ENCODE measurements around the gene GIPC3.
"Not testable (repeated sequence)": the region's sequence is repeated elsewhere in the genome, so short reads cannot be mapped to it uniquely, and the experiment has no call there.

The GIPC3 gene

GRCh38 chr19:3565139-3565538, 20.1 kb upstream of the GIPC3 start:
- POLR2A ChIA-PET: interaction anchor here (0.9 kb wide), 1 partner anchor 14 kb away, joined by 3 read pairs; no protein-coding TSS in a partner anchor
- Histone ChIP-seq H3K4me3 (ENCODE audit: low read depth, low read length) (no peak overlapping the region), H3K36me3 (ENCODE audit: control insufficient read depth in 2 of 2, insufficient read depth in 1 of 2, low read length in 2 of 2) (no peaks in the 10 kb centered on the region), H3K27ac (ENCODE audit: extremely low read depth, low read depth, low read length) (no peak overlapping the region), H3K4me1 (ENCODE audit: control insufficient read depth, insufficient read depth, low read length) (no peaks in the 10 kb centered on the region), H3K9me3 (ENCODE audit: control insufficient read depth, insufficient read depth, low read depth, low read length) (no peaks in the 10 kb centered on the region)
- CTCF ChIA-PET: interaction anchor here (0.5 to 0.6 kb wide), 2 partner anchors 20 to 686 kb away, joined by 3 read pairs; no protein-coding TSS in a partner anchor
- TF ChIP-seq BCL11A (tag by site-specific recombination; IDR thresholded peaks at IDR 0.05; ENCODE audit: low read depth): no peak
- no peak for TF ChIP-seq ZNF202 (tag by site-specific recombination; IDR thresholded peaks at IDR 0.05; ENCODE audit: borderline replicate concordance)
- no peak for TF ChIP-seq HIC1 (tag by site-specific recombination; IDR thresholded peaks at IDR 0.05)
- TF ChIP-seq SP7 (tag by site-specific recombination; IDR thresholded peaks at IDR 0.05): no peak
- TF ChIP-seq ZNF114 (tag by site-specific recombination; IDR thresholded peaks at IDR 0.05): no peak
- TF ChIP-seq ZNF398 (tag by site-specific recombination; IDR thresholded peaks at IDR 0.05): no peak
- no peak for TF ChIP-seq ZBTB10 (tag by site-specific recombination; IDR thresholded peaks at IDR 0.05)
- TF ChIP-seq ZNF701 (tag by site-specific recombination; IDR thresholded peaks at IDR 0.05): no peak
- TF ChIP-seq ZNF521 (tag by site-specific recombination; IDR thresholded peaks at IDR 0.05): no peak
- no peak for TF ChIP-seq SCRT2 (tag by site-specific recombination; IDR thresholded peaks at IDR 0.05)

- not testable (repeated sequence) for H3K27ac ChIP-seq (ENCODE audit: extremely low read depth, low read depth, low read length)
- POLR2A ChIA-PET: interaction anchor here (0.6 to 0.9 kb wide), 4 partner anchors 8 to 19 kb away, joined by 3 to 4 read pairs (median 4); no protein-coding TSS in a partner anchor
Measured at GRCh38 chr19:3570042-3570441, 15.2 kb upstream of the GIPC3 start.

GRCh38 chr19:3570606-3571011, 14.7 kb upstream of the GIPC3 start:
- H3K36me3 ChIP-seq (ENCODE audit: control insufficient read depth in 2 of 2, insufficient read depth in 1 of 2, low read length in 2 of 2): peaks cover 5 to 8% of the 10 kb centered on the region in 2 experiments; a peak in 2 of 3 replicates
- H3K4me1 ChIP-seq (ENCODE audit: control insufficient read depth, insufficient read depth, low read length): no peaks in the 10 kb centered on the region
- no peak overlapping the region for H3K27ac ChIP-seq (ENCODE audit: extremely low read depth, low read depth, low read length)
- H3K4me3 ChIP-seq (ENCODE audit: low read depth, low read length): no peak overlapping the region
- POLR2A ChIA-PET: interaction anchor here (0.6 to 0.8 kb wide), 2 partner anchors 9 to 11 kb away, joined by 3 to 4 read pairs; no protein-coding TSS in a partner anchor
- CTCF ChIA-PET: no interaction called here
- peak; percentile 31; the same call in 1 of the 2 replicates for TF ChIP-seq ZIC2 (tag by site-specific recombination; IDR thresholded peaks at IDR 0.05)
- TF ChIP-seq SETDB1 (IDR thresholded peaks at IDR 0.05; ENCODE audit: insufficient read length, low read length): no peak
- no peaks in the 10 kb centered on the region for H3K9me3 ChIP-seq (ENCODE audit: control insufficient read depth, insufficient read depth, low read depth, low read length)

More at GRCh38 chr19:3570042-3570441, 15.2 kb upstream of the GIPC3 start:
- not testable (repeated sequence) for H3K4me1 ChIP-seq (ENCODE audit: control insufficient read depth, insufficient read depth, low read length); H3K36me3 ChIP-seq (ENCODE audit: control insufficient read depth in 2 of 2, insufficient read depth in 1 of 2, low read length in 2 of 2); H3K9me3 ChIP-seq (ENCODE audit: control insufficient read depth, insufficient read depth, low read depth, low read length); H3K4me3 ChIP-seq (ENCODE audit: low read depth, low read length)
- TF ChIP-seq ZBTB8A (tag by site-specific recombination; IDR thresholded peaks at IDR 0.05): peak; percentile 52
- CTCF ChIA-PET: interaction anchor here (0.6 to 0.9 kb wide), 2 partner anchors 25 to 115 kb away, joined by 3 to 5 read pairs; no protein-coding TSS in a partner anchor
